ENCODE data around the gene PPP1R15A.

PPP1R15A gene

GRCh38 chr19:48920949-48921348 lies 48.7 kb downstream of the PPP1R15A start (continued):
- no peak for TF ChIP-seq TCF4 (CRISPR knock-in tag; IDR thresholded peaks at IDR 0.05; ENCODE audit: borderline replicate concordance)
- TF ChIP-seq TOX (CRISPR knock-in tag; IDR thresholded peaks at IDR 0.05; ENCODE audit: borderline replicate concordance), result no peak
- no peak for TF ChIP-seq POU6F1 (CRISPR knock-in tag; IDR thresholded peaks at IDR 0.05; ENCODE audit: borderline replicate concordance, low read depth)
- TF ChIP-seq ZFP3 (CRISPR knock-in tag; IDR thresholded peaks at IDR 0.05), result no peak
- TF ChIP-seq ZNF70 (CRISPR knock-in tag; IDR thresholded peaks at IDR 0.05), result no peak
- TF ChIP-seq ZC3H10 (CRISPR knock-in tag; IDR thresholded peaks at IDR 0.05), result no peak

GRCh38 chr19:48921721-48922500 lies 49.7 kb downstream of the PPP1R15A start:
- TF ChIP-seq OSR1 (CRISPR knock-in tag; IDR thresholded peaks at IDR 0.05), result no peak
- no peak for TF ChIP-seq ARNTL (CRISPR knock-in tag; IDR thresholded peaks at IDR 0.05; ENCODE audit: borderline replicate concordance, low read depth)
- TF ChIP-seq CSRNP3 (CRISPR knock-in tag; IDR thresholded peaks at IDR 0.05), result no peak
- no peak for TF ChIP-seq ZNF8 (CRISPR knock-in tag; IDR thresholded peaks at IDR 0.05)
- no peak for TF ChIP-seq ZNF70 (CRISPR knock-in tag; IDR thresholded peaks at IDR 0.05)
- TF ChIP-seq RARB (CRISPR knock-in tag; IDR thresholded peaks at IDR 0.05), result no peak
- TF ChIP-seq CSDC2 (CRISPR knock-in tag; IDR thresholded peaks at IDR 0.05), result no peak
- TF ChIP-seq PATZ1 (CRISPR knock-in tag; IDR thresholded peaks at IDR 0.05; ENCODE audit: borderline replicate concordance), result no peak
- TF ChIP-seq SNAI2 (CRISPR knock-in tag; IDR thresholded peaks at IDR 0.05), result no peak
- no peak for TF ChIP-seq PPARA (CRISPR knock-in tag; IDR thresholded peaks at IDR 0.05; ENCODE audit: borderline replicate concordance)
- TF ChIP-seq ZNF565 (CRISPR knock-in tag; conservative IDR thresholded peaks at IDR 0.05; ENCODE audit: low read depth), result no peak
- TF ChIP-seq ZC3H10 (CRISPR knock-in tag; IDR thresholded peaks at IDR 0.05), result no peak
- TF ChIP-seq POU6F1 (CRISPR knock-in tag; IDR thresholded peaks at IDR 0.05; ENCODE audit: borderline replicate concordance, low read depth), result no peak
- ATAC-seq, result no peak

GRCh38 chr19:48922548-48923490 lies 50.6 kb downstream of the PPP1R15A start:
- ATAC-seq, result no peak
- TF ChIP-seq ESRRG (CRISPR knock-in tag; IDR thresholded peaks at IDR 0.05) (no peak), TOX (CRISPR knock-in tag; IDR thresholded peaks at IDR 0.05; ENCODE audit: borderline replicate concordance) (no peak), CSDC2 (CRISPR knock-in tag; IDR thresholded peaks at IDR 0.05) (no peak), BACH2 (CRISPR knock-in tag; IDR thresholded peaks at IDR 0.05; ENCODE audit: borderline replicate concordance) (no peak), ARNTL (CRISPR knock-in tag; IDR thresholded peaks at IDR 0.05; ENCODE audit: borderline replicate concordance, low read depth) (no peak), CSRNP3 (CRISPR knock-in tag; IDR thresholded peaks at IDR 0.05) (no peak), POU6F1 (CRISPR knock-in tag; IDR thresholded peaks at IDR 0.05; ENCODE audit: borderline replicate concordance, low read depth) (no peak), TCF4 (CRISPR knock-in tag; IDR thresholded peaks at IDR 0.05; ENCODE audit: borderline replicate concordance) (no peak), ZNF8 (CRISPR knock-in tag; IDR thresholded peaks at IDR 0.05) (no peak), PPARA (CRISPR knock-in tag; IDR thresholded peaks at IDR 0.05; ENCODE audit: borderline replicate concordance) (no peak), ZC3H10 (CRISPR knock-in tag; IDR thresholded peaks at IDR 0.05) (no peak), CREB5 (CRISPR knock-in tag; IDR thresholded peaks at IDR 0.05; ENCODE audit: low read depth) (no peak), RARB (CRISPR knock-in tag; IDR thresholded peaks at IDR 0.05) (no peak), SNAI2 (CRISPR knock-in tag; IDR thresholded peaks at IDR 0.05) (no peak), ZNF565 (CRISPR knock-in tag; conservative IDR thresholded peaks at IDR 0.05; ENCODE audit: low read depth) (no peak), PATZ1 (CRISPR knock-in tag; IDR thresholded peaks at IDR 0.05; ENCODE audit: borderline replicate concordance) (no peak)

Measured in SK-N-SH treated with all-trans-retinoic acid at 6 μM for 48 hours (cell line).